Stomach smooth muscle (tissue), 2 donors: ENCODE data around the gene CCNE1.

Source experiments
- H3K27ac ChIP-seq: one replicate; pipeline ENCODE4 v1.7.0; 2013; ENCODE audit warnings: mild to moderate bottlenecking, low read length, inconsistent platforms
- H3K27me3 ChIP-seq, 2 donors: one replicate each; pipeline ENCODE4 v1.7.0; 2013; ENCODE audit warnings: low read length in 2 of 2; ENCODE audit not compliant: insufficient read depth in 2 of 2, control insufficient read depth in 1 of 2
- H3K36me3 ChIP-seq, 2 donors: one replicate each; pipeline ENCODE4 v1.7.0; 2013; ENCODE audit warnings: low read length in 2 of 2; ENCODE audit not compliant: control insufficient read depth in 2 of 2, insufficient read depth in 2 of 2
- H3K4me1 ChIP-seq: one replicate; pipeline ENCODE4 v1.7.0; 2013; ENCODE audit warnings: low read length; ENCODE audit not compliant: control insufficient read depth, insufficient read depth
- H3K4me3 ChIP-seq, 2 donors: one replicate each; pipeline ENCODE4 v1.7.0; 2013; ENCODE audit warnings: low read length in 2 of 2
- H3K9ac ChIP-seq, 2 donors: one replicate each; pipeline ENCODE4 v1.7.0; 2013; ENCODE audit warnings: low read length in 2 of 2, mild to moderate bottlenecking in 1 of 2
- H3K9me3 ChIP-seq, 2 donors: one replicate each; pipeline ENCODE4 v1.7.0; 2013; ENCODE audit warnings: low read length in 2 of 2; ENCODE audit not compliant: control insufficient read depth in 2 of 2
- donor health status: healthy.
- donor health status: Pancreatic carcinoma.

Gene CCNE1

GRCh38 chr19:29805031-29805965 is 6.5 kb upstream of the CCNE1 start:
- Histone ChIP-seq H3K27ac (no peak overlapping the region), H3K27me3 (no peaks in the 10 kb centered on the region), H3K9me3 (no peaks in the 10 kb centered on the region), H3K9ac (no peak overlapping the region), H3K36me3 (no peaks in the 10 kb centered on the region), H3K4me3 (no peak overlapping the region), H3K4me1 (peaks cover 3% of the 10 kb centered on the region)

GRCh38 chr19:29806098-29806866 is 5.5 kb upstream of the CCNE1 start:
- Histone ChIP-seq H3K27ac (no peak overlapping the region), H3K9me3 (no peaks in the 10 kb centered on the region), H3K9ac (no peak overlapping the region), H3K4me3 (no peak overlapping the region), H3K27me3 (no peaks in the 10 kb centered on the region), H3K4me1 (peaks cover 7% of the 10 kb centered on the region), H3K36me3 (no peaks in the 10 kb centered on the region)

DNA sequence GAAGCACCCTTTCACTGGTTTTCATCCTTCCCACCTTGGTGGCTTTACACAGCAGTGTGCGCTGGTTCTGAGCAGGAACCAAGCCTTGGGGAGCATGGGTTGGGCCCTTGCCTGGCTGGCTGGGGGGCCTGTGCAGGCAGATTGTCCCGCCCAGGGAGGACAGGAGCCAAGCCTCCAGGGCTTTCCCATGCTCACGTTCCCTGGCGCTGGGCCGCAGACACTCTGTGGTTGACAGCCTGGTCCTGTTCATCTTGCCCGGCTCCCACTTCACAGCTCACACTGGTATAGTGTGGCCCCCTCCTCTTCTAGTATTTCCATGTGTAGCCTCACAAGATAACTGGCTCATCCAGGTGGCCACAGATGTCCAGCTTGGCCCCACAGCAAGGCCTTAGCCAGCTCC is 4.6 kb upstream of the CCNE1 start:
- Histone ChIP-seq H3K9me3 (no peaks in the 10 kb centered on the region), H3K9ac (no peak overlapping the region), H3K36me3 (no peaks in the 10 kb centered on the region), H3K4me1 (peaks cover 7% of the 10 kb centered on the region), H3K4me3 (no peak overlapping the region), H3K27me3 (no peaks in the 10 kb centered on the region), H3K27ac (no peak overlapping the region)

GRCh38 chr19:29807870-29808405 is 3.9 kb upstream of the CCNE1 start:
- H3K9ac ChIP-seq: no peak overlapping the region
- H3K9me3 ChIP-seq: no peaks in the 10 kb centered on the region
- H3K36me3 ChIP-seq: no peaks in the 10 kb centered on the region
- H3K27me3 ChIP-seq: no peaks in the 10 kb centered on the region
- peaks cover 11% of the 10 kb centered on the region for H3K4me1 ChIP-seq
- H3K4me3 ChIP-seq: no peak overlapping the region
- H3K27ac ChIP-seq: no peak overlapping the region

- no peak overlapping the region for H3K4me3 ChIP-seq
- H3K4me1 ChIP-seq: peaks cover 11% of the 10 kb centered on the region
- no peaks in the 10 kb centered on the region for H3K36me3 ChIP-seq
- H3K9ac ChIP-seq: no peak overlapping the region
- H3K9me3 ChIP-seq: no peaks in the 10 kb centered on the region
- H3K27ac ChIP-seq: no peak overlapping the region
- H3K27me3 ChIP-seq: no peaks in the 10 kb centered on the region
Measured at GRCh38 chr19:29809795-29810503, 1.8 kb upstream of the CCNE1 start.

GRCh38 chr19:29810504-29810871 is 1.3 kb upstream of the CCNE1 start:
- no peaks in the 10 kb centered on the region for H3K27me3 ChIP-seq
- no peak overlapping the region for H3K4me3 ChIP-seq
- no peaks in the 10 kb centered on the region for H3K36me3 ChIP-seq
- H3K4me1 ChIP-seq: peaks cover 11% of the 10 kb centered on the region
- no peak overlapping the region for H3K27ac ChIP-seq
- H3K9ac ChIP-seq: no peak overlapping the region
- H3K9me3 ChIP-seq: no peaks in the 10 kb centered on the region

- Histone ChIP-seq H3K4me3 (peak overlapping the region in 1 of 2 donors; percentile 54), H3K36me3 (no peaks in the 10 kb centered on the region), H3K9me3 (no peaks in the 10 kb centered on the region), H3K27me3 (no peaks in the 10 kb centered on the region), H3K4me1 (peaks cover 9% of the 10 kb centered on the region), H3K9ac (no peak overlapping the region), H3K27ac (no peak overlapping the region)
Measured at GRCh38 chr19:29812080-29812880, 489 bp downstream of the CCNE1 start.

- Histone ChIP-seq H3K9me3 (no peaks in the 10 kb centered on the region), H3K27ac (no peak overlapping the region), H3K4me3 (peak overlapping the region in 1 of 2 donors; percentile 54), H3K27me3 (no peaks in the 10 kb centered on the region), H3K4me1 (peaks cover 9% of the 10 kb centered on the region), H3K9ac (no peak overlapping the region), H3K36me3 (no peaks in the 10 kb centered on the region)
Measured at GRCh38 chr19:29812881-29813275, 1.1 kb downstream of the CCNE1 start.

GRCh38 chr19:29813642-29814041 is 1.9 kb downstream of the CCNE1 start:
- Histone ChIP-seq H3K36me3 (no peaks in the 10 kb centered on the region), H3K9ac (no peak overlapping the region), H3K9me3 (no peaks in the 10 kb centered on the region), H3K4me3 (no peak overlapping the region), H3K4me1 (peaks cover 9% of the 10 kb centered on the region), H3K27ac (no peak overlapping the region), H3K27me3 (no peaks in the 10 kb centered on the region)

DNA sequence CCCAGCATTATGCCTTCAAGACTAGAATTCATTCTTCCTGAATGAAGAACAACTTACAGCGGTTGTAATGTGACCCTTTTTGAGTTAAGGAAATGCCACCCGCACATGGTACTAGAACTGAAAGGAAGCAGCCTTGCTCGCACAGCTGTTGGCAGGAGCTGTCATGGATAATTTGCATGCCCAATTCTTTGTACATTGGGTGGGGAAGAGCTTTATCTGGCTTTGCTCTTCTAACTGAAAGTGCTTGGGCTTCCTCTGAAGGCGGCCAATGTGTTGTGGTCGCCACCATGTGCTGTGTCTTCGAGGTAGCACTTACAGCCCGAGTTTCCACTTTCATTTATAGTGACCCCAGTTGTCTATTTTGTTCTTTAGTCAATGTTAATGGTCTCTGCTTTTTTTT is 3.4 kb downstream of the CCNE1 start:
- Histone ChIP-seq H3K9me3 (no peaks in the 10 kb centered on the region), H3K36me3 (no peaks in the 10 kb centered on the region), H3K4me3 (no peak overlapping the region), H3K9ac (no peak overlapping the region), H3K4me1 (peaks cover 9% of the 10 kb centered on the region), H3K27ac (no peak overlapping the region), H3K27me3 (no peaks in the 10 kb centered on the region)
